Activated CD8-positive, alpha-beta T cell treated with anti-CD3 and anti-CD28 coated beads for 36 hours (primary cell): Measurements from ENCODE around the gene IGFL2. TPM values are rescaled to one million over a fixed set of nuclear protein-coding genes. Genes with fewer than 3 reads are reported as not detected.

Experiments
- ATAC-seq: fragments of 200-7000 bp; cut with Tn5 transposase; one replicate; pipeline ENCODE4 v1.10.0; 2021; ENCODE audit warnings: mild to moderate bottlenecking, moderate library complexity
- CTCF ChIA-PET: fragments of 350-600 bp; sonication (Branson Sonifier 250); formaldehyde crosslinking; loops from one replicate; lab custom pipeline; 2021; ENCODE audit warnings: antibody characterized with exemption; lab: Charles Lee
- POLR2A ChIA-PET: fragments of 350-600 bp; sonication (Branson Sonifier 250); formaldehyde crosslinking; loops from one replicate; lab custom pipeline; 2021; ENCODE audit warnings: antibody characterized with exemption; lab: Charles Lee
- DNase-seq: peaks from one replicate; pipeline ENCODE4 v3.0.0-alpha.2; 2020
- H3K27ac Mint-ChIP-seq: one replicate; pipeline ENCODE4 v1.8.0; 2021; ENCODE audit warnings: mild to moderate bottlenecking, mixed read lengths
- H3K27me3 Mint-ChIP-seq: one replicate; pipeline ENCODE4 v1.8.0; 2021; ENCODE audit warnings: mixed read lengths
- H3K36me3 Mint-ChIP-seq: one replicate; pipeline ENCODE4 v1.8.0; 2021; ENCODE audit warnings: low read depth, mixed read lengths
- H3K4me1 Mint-ChIP-seq: one replicate; pipeline ENCODE4 v1.8.0; 2021; ENCODE audit warnings: low read depth, mixed read lengths
- H3K4me3 Mint-ChIP-seq: one replicate; pipeline ENCODE4 v1.8.0; 2021; ENCODE audit warnings: mild to moderate bottlenecking, moderate library complexity, mixed read lengths
- H3K9me3 Mint-ChIP-seq: one replicate; pipeline ENCODE4 v1.8.0; 2021; ENCODE audit warnings: mixed read lengths
- intact Hi-C: fragments of 100-400 bp; cut with micrococcal nuclease; formaldehyde crosslinking; loops from one replicate; pipeline ENCODE4 v1.10.0; 2022
- total RNA-seq, 2 experiments: library from RNA; stranded (reverse); gene quantifications; one replicate each; pipeline ENCODE4 v1.2.3, GENCODE V29; 2021
- TF ChIP-seq, protein P1 (sequence below): fragments of 200-600 bp; IDR thresholded peaks from one replicate; pipeline ENCODE4 v1.8.0; 2022; ENCODE audit warnings: antibody characterized with exemption, mild to moderate bottlenecking

The IGFL2 gene
- total RNA-seq, 2 experiments from 2014 or later: not detected

DNA sequence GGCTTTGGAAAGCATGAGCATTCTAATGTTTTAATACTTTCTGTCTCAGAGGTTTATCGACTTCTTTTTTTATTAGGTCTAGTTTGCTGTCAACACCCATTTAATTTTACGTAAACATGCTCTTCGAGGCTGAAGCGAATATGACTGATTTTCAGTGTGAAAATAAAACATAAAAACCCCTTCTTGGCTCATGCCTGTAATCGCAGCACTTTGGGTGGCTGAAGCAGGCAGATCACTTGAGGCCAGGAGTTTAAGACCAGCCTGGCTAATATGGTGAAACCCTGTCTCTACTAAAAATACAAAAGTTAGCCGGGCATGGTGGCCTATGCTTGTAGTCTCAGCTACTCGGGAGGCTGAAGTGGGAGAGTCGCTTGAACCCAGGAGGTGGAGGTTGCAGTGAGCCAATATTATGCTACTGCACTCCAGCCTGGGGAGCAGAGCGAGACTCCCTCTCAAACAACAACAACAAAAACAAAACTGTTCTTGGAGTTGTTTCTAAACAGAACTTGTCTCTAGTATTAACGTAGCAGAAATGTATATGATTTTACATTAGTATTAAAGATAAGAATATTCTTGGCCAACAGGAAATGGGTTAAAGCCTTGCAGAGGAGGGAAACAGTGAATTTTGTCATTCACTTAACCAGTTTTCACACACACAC is 16.4 kb upstream of the IGFL2 start:
- CTCF ChIA-PET: interaction anchor here (0.8 kb wide), 1 partner anchor 12 kb away, joined by 3 read pairs; no protein-coding TSS in a partner anchor

DNA sequence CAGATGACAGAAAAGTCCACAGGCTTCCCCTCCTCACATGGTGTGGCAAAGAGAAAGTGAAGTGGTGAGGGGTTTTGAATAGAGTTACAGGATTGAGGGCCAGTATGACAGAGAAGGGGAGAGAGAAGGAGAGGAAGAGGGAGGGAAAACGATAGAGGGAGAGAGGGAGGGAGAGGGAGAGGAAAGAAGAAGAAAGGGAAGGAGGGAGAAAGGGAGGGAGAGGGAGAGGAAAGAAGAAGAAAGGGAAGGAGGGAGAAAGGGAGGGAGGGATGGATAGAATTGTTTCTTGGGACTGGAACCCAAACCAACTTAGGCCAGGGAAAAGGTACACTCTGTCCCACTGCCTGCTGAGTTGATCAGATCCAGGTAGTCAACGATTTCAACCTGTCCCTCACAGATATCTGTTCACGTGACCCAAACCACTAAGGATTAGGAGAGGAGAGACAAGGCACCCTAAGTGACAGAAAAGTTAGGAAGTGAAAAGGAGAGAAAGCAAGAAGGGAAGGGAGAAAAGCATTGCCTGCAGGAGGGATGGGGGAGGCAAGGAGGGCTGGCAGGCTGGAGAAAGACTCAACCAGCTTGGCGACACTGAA is 15.4 kb upstream of the IGFL2 start:
- Mint-ChIP-seq H3K9me3 (no peaks in the 10 kb centered on the region), H3K27ac (no peak overlapping the region), H3K4me3 (no peak overlapping the region), H3K4me1 (no peaks in the 10 kb centered on the region), H3K36me3 (no peaks in the 10 kb centered on the region), H3K27me3 (peaks cover 59% of the 10 kb centered on the region)
- ChIA-PET CTCF (no interaction called here), POLR2A (no interaction called here)
- ATAC-seq (no peak), DNase-seq (no peak)
- intact Hi-C loops: no loop called here
- TF ChIP-seq, protein P1, sequence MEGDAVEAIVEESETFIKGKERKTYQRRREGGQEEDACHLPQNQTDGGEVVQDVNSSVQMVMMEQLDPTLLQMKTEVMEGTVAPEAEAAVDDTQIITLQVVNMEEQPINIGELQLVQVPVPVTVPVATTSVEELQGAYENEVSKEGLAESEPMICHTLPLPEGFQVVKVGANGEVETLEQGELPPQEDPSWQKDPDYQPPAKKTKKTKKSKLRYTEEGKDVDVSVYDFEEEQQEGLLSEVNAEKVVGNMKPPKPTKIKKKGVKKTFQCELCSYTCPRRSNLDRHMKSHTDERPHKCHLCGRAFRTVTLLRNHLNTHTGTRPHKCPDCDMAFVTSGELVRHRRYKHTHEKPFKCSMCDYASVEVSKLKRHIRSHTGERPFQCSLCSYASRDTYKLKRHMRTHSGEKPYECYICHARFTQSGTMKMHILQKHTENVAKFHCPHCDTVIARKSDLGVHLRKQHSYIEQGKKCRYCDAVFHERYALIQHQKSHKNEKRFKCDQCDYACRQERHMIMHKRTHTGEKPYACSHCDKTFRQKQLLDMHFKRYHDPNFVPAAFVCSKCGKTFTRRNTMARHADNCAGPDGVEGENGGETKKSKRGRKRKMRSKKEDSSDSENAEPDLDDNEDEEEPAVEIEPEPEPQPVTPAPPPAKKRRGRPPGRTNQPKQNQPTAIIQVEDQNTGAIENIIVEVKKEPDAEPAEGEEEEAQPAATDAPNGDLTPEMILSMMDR: no peak

More for the DNA sequence above, 16.4 kb upstream of the IGFL2 start:
- POLR2A ChIA-PET: no interaction called here
- TF ChIP-seq, protein P1: no peak
- Mint-ChIP-seq H3K27me3 (peaks cover 64% of the 10 kb centered on the region), H3K36me3 (no peaks in the 10 kb centered on the region), H3K4me1 (no peaks in the 10 kb centered on the region), H3K27ac (no peak overlapping the region), H3K4me3 (no peak overlapping the region), H3K9me3 (no peaks in the 10 kb centered on the region)
- DNase-seq (no peak), ATAC-seq (no peak)
- intact Hi-C loops: no loop called here

DNA sequence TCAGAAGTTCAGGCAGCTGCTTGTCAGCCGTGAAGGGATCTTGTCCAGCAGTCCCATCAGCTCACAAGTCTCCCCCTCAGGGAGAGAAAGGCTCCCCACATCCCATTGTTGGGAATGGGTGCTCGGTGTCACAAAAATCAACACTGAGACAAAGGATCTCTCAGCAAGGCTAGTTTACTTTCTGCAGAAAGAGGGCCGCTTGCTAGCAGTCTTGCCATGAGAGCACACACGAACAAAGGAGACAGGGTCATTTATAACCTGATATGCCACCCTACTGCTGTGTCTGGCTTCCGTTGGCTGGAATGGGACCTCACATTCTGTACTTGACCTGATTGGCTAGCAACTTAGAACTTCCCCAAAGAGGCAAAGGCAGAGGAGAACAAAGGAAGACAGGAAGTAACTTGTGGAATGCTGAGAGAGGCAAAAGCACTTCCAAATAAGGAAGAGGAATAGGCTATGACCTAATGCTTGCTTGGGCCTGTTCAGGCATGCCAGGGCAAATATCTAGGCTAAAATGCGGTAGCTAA is 14.9 kb upstream of the IGFL2 start:
- Mint-ChIP-seq H3K36me3 (no peaks in the 10 kb centered on the region), H3K4me1 (no peaks in the 10 kb centered on the region), H3K27me3 (peaks cover 59% of the 10 kb centered on the region), H3K27ac (no peak overlapping the region), H3K9me3 (no peaks in the 10 kb centered on the region), H3K4me3 (no peak overlapping the region)
- ATAC-seq (no peak), DNase-seq (no peak)
- TF ChIP-seq, protein P1: no peak
- CTCF ChIA-PET: no interaction called here
- POLR2A ChIA-PET: no interaction called here
- intact Hi-C loops: no loop called here

DNA sequence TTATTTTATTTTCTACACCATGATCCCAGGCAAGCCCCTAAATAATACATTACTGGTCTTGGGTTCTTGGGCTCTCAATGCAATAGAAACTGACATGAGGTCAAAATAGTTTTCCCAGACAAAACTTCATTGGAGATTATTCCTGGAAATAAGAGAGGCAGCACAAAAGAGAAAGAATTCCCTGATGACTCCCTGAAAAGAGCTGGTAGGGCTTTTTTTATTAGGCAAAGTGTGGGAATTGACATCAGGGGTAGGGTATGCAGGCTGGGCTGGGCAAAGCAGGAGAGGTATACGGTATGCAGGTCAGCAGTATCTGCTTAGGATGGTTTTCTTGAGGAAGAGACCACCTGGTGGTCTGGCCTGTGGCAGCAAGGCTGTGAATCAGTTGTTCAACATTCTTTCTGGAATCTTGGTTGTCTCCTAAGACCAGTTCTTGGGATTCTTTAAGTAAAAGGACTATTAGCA is 14.2 kb upstream of the IGFL2 start:
- POLR2A ChIA-PET: no interaction called here
- ATAC-seq (no peak), DNase-seq (no peak)
- TF ChIP-seq, protein P1: no peak
- Mint-ChIP-seq H3K4me3 (no peak overlapping the region), H3K36me3 (no peaks in the 10 kb centered on the region), H3K9me3 (no peaks in the 10 kb centered on the region), H3K4me1 (no peaks in the 10 kb centered on the region), H3K27me3 (peaks cover 55% of the 10 kb centered on the region), H3K27ac (peak overlapping the region; percentile 4)
- intact Hi-C loops: no loop called here
- CTCF ChIA-PET: no interaction called here

DNA sequence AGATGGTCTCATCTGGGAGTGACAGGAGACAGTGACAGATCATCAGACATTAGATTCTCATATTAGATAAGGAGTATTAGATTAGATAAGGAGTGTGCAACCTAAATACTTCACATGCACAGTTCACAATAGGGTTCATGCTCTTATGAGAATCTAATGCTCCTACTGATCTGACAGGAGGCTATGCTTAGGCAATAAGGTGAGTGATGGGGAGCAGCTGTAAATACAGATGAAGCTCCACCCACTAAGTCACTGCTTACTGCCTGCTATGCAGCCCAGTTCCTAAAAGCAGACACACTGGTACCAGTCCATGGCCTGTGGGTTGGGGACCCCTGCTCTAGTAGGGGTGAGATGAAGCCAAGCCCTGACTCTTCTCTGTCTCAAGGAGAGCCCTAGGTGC is 13.5 kb upstream of the IGFL2 start:
- POLR2A ChIA-PET: no interaction called here
- intact Hi-C loops: no loop called here

More for the DNA sequence above, 13.5 kb upstream of the IGFL2 start:
- CTCF ChIA-PET: no interaction called here
- no peaks in the 10 kb centered on the region for H3K4me1 Mint-ChIP-seq
- TF ChIP-seq, protein P1: no peak
- ATAC-seq (no peak), DNase-seq (no peak)
- H3K27me3 Mint-ChIP-seq: peaks cover 50% of the 10 kb centered on the region
- H3K4me3 Mint-ChIP-seq: no peak overlapping the region
- no peaks in the 10 kb centered on the region for H3K36me3 Mint-ChIP-seq
- H3K27ac Mint-ChIP-seq: no peak overlapping the region
- no peaks in the 10 kb centered on the region for H3K9me3 Mint-ChIP-seq
